GM21526 (cell line): Measurements from ENCODE around the gene MLX.

Experiments
- ATAC-seq: cut with Tn5 transposase; IDR thresholded peaks from one replicate; pipeline ENCODE4 v1.9.1; 2021; ENCODE audit warnings: moderate library complexity; ENCODE audit not compliant: unreplicated experiment, low FRiP score

The MLX gene, protein sequence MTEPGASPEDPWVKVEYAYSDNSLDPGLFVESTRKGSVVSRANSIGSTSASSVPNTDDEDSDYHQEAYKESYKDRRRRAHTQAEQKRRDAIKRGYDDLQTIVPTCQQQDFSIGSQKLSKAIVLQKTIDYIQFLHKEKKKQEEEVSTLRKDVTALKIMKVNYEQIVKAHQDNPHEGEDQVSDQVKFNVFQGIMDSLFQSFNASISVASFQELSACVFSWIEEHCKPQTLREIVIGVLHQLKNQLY

DNA sequence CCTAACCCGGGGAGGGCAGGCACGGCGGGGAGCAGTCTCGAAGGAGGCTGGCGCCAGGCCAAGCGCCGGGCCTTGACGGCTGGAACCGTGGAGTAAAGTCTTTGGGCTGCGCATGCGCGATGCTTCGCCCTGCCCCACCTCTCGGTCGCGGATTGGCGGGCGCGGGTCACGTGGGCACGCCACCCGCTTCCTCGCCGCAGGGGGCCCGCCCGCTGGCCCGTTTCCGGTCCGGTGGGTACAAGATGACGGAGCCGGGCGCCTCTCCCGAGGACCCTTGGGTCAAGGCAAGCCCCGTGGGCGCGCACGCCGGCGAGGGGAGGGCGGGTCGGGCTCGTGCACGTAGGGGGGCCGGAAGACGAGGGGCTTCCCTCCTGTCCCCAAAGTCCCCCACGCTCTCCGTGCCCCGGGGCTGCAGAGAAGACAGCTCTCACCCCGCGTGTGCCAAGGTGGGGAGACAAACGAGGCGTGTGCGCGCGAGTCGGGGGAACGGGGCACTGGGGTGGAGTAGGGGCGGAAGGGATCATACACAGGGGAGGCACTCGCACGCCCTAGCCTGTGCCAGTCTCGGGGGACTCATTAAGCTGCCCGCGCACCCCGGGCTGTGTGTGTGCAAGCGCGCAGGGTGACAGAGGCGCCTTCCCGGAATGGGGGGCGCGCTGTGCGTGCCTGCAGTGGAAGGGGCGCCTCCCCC, at the start of gene MLX:
Gene MLX (plus strand): TSS at position 218 of the 691 bp plus-strand sequence. CDS start 25 bp downstream, at position 243.
- peak; percentile 41 for ATAC-seq

DNA sequence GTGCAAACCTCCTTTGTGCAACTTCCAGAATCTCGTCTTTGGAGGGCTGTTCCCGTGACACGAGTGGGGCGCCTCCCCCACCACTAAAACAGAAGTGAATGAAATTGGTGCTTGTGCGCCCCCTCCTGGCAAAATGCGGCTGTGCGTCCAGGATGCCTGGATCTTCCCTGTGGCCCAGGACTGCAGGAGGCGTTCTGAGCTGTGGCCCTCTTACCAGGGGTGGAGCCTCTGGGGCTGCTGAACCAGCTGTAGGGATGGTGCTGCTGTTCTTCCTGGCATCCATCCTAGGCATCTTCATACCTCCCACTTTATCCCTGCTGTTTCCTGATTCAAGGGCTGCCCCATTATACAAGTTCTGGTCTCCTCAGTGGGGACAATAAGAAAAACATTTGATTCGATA, 49.4 kb upstream of the MLX start:
- no peak for ATAC-seq

DNA sequence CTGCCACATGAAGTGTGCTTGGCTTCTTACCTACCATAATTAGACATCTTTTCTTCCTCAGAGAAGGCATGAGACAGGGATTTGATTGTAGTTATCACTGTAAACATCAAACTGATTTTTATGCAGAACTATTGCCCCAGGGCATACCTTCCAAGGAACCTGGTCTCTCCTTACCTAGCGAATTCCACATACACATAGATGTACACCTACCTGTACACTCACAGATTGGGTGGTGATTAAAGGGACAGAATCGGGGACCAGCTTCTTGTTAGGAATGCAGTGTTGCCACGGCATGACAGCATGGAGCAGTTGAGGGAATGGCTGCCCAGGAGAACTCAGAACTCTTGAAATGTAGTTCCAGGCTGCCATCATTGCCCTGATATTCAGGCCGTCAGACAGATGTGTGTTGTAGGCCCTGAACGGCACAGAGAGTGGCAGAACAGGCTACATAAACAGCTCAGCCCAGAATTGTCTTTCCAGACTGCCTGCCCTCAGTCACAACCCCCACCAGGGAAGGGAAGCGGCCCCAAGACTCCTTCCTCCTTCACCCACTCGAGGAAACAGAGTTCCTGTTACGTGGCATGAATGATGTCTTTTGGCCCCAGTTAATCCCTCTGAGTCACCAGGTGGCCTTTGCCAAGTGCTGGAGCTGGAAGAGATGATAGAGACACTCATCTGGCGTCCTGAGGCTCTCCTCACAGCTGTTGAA, 48.7 kb upstream of the MLX start:
- no peak for ATAC-seq

DNA sequence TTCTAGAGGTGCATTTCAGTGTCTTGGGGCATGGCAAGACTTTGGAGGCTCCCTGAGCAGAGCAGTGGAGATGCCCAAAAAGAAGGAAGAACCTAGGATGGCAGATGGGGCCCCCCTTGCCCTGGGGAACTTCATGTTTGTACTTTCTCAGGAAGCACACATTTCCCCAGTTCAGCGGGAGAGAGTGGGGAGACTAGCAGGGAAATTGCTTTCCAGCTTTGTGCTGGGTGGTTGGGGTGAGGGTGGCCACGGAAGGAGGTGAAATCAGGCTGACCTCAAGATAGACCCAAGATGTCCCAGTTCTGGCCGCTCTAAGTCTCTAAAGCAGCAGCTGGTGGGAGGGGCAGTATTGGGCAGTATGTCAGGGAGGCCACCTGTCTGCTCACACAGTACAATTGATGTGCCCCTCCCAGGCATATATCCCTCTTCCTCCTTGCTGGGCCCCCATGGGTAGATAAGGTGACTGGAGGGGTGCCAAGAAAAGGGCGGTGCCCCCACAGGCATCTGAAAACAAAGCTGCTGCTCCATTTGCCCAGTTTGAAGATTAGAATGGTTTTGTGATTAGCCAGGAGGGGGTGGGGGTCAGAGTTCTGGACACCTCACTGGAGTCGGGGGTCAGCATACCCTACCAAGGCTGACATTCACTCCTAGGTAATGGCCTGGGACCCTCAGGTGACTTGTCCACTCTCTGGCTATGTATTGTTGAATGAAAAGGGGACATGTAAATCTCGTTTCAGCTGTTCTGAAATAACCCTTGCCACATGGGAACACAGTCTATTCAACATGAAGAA, 48.0 kb upstream of the MLX start:
- ATAC-seq, result no peak

DNA sequence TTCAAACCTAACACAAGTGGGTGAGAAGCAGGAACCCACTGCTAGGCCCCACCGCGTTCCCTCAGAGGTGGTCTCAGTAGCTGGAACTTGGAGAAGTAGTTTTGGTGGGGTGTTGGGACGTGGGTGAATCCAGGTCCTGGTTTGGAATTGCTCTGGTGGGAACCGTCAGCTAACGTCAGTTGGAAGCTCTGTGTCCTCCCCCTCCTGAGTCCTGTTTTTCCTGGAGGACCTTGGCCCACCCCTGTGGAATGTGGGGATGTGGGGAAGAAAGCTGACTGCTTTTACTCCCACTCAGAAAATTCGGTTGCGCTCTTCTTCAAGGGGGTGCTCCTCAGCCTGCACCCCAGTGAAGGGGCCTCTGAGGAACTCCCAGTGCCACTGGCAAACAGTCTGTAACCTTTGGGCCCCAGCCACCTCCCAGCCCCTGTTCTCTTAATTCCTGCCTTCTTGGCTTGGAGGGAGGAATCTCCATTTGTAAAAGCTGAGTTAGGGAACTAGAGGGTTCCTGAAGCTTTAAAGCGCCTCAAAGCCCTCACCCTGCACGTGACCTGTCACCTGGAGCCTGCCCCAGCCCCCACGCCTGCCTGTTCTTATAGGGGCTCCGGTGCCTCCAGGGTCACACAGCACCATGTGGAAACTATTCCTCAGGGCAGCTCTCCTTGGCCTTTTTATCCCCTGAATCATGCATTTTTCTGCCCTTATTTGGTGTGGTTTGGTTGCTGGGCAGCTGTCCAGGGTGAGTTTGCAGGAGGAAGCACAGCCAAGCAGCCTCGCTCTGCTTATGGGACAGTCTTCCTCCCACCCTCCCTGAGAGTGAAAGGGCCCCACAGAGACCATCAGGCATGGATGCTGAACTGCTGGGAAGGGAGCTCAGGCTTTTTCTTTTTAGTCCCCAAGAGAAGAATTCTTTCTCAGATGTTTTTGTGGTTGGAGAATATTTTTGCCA, 47.1 kb upstream of the MLX start:
- no peak for ATAC-seq

DNA sequence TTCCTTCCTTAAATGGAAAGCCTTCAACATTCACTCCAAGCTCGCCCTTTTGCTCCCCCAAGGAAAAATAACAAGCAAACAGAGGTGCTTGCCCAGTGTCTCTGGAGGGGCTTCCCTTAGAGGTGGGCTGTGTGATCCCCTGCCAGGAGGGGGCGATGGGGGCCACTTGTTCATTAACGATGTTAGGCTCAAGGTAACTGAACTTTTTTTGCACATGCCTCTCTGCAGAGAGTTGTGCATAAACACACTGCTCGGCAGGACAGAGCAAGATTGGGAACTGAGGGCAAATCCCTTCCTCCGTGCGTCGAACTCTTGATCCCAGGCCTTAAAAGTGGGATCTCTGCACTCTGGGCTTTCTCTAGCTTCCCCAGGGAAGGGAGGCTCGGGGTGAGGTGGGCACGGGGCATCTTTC, 46.4 kb upstream of the MLX start:
- no peak for ATAC-seq

DNA sequence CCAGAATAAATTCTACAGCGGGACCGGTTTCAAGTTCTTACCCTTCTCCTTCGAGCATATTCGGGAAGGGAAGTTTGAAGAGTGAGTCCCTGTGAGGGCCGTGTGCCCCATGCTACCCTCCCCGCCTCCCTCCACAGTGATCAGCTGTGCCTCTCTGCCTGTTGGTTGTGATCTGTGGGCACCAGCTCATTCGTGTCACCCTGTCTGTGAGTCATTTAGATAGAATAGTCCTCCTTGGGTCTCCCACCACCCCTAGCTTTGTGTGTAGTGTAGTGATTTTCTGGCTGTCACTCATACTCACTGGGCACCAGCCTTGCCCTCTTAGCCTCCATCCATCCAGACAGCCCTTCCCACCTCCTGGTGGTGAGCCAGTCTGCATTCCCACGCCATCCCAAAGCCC, 45.9 kb upstream of the MLX start:
- ATAC-seq, result no peak

DNA sequence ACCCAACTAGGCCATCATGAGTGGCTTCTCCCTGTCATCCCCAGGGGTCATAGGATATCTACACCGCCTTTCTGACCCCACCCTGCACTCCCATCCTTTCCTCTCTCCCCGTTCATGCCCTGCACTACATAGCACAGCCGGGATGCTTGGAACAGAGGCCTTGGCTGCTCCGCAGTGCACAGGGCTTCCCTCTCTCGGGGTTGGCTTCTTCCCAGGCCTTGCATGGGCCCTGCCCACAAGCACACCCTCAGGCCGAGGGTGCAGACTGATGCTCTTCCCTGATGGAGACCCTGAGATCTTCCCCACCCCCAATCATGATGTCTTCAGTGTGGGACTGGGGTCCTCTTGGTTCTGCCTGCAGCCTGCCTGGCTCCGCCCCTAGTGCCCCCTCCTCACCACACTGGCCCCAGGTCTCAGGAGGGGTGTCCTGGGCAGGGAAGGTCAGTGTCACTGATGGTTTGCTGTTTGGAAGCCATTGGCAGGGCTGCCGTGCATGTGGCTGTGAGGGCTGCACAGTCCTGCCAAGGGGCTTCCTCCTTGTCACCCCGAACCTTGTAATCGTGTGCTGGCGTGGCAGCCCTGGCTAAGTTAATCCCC, 45.1 kb upstream of the MLX start:
- ATAC-seq, result no peak

DNA sequence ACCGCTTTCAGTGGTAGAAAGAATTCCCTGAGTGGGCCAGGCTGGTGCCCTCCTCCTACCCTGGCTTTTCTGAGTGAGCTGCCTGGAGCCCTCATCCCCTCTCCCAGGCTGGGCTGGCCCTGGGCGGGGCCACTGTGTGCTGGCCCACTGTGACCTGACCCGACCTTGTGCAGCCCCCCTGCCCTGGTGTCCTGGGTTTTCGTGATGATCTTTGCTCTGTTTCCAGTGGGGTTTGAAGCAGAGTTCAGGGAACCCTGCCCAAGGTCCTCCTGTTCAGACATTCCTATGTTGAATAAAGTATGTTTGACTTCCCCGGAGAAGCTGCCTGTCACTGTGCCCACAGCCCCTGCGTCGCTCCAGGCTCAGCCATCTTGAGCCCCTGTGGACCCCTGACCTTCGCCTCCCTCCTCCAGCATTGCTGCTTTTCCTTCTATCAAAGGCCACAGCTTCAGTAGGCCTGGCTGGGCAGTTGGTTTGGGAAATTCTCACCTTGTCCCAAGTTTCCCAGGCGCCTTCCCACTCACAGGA, 44.6 kb upstream of the MLX start:
- ATAC-seq, result no peak

DNA sequence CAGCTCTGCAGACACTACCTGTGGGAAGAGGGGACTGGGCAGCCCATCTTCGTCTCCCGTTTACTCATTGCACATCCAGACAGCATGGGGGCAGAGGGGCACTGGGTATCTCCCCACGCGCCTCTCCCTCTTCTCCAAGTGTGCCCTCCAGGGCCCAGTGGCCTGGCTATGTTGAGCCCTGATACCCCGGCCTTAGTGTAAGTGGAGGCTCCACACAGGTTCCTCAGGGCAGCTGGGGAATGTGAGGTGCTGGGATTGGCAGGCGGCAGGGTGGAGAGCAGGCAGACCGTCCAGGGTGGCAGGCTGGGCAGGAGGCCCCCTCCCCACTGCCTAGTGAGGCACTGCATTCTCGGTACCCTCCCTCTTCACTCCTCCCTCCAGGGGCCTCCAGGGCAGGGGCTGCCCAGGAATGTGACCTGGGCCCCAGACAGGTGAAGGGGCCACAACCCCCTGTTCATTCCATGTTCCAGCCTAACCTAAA, 44.1 kb upstream of the MLX start:
- ATAC-seq, result no peak

DNA sequence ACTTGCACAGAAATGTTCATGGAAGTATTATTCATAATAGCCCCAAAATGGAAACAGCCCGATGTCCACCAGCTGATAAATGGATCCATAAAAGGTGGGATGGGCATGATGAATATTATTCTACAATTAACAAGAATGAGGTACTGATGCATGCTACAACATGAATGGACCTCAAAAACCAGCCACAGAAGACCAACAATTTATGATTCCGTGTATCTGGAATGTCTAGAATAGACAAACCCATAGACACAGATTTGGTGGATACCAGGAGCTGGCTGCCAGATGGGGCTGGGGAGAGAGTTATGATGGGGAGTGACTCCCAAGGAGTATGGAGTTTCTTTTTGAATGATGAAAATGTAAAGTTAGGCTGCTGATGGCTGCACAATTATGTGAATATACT, 41.7 kb upstream of the MLX start:
- no peak for ATAC-seq

DNA sequence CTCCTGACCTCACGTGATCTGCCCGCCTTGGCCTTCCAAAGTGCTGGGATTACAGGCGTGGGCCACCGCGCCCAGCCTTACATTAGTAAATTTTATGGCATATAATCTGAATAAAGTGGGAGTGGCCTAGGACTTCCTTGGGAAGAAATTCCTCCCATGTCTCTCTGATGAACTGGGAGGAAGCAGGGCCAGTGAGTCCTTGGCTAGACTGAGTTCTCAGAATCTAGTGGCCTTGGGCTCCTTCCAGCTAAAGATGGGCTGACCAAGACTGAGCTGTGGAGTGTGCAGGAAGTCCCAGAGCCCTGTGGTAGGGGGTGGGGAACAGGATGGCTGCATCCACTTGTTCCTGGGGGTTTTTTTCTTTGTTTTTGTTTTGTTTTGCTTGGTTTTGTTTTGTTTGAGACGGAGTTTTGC, 40.9 kb upstream of the MLX start:
- no peak for ATAC-seq

DNA sequence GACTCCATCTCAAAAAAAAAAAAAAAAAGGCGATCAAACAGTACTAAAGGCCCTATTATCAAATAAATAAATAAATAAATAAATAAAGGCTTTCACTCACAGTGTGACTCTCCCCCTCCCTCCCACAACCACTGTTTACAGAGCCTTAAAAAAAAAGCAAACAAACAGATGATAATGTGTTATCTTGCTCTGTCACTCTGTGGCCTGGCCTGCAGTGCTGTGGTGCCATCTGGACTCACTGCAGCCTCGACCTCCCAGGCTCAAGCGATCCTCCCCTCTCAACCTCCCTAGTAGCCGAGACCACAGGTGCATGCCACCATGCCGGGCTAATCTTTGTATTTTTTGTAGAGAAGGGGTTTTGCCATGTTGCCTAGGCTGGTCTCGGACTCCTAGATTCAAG, 39.0 kb upstream of the MLX start:
- ATAC-seq, result no peak

DNA sequence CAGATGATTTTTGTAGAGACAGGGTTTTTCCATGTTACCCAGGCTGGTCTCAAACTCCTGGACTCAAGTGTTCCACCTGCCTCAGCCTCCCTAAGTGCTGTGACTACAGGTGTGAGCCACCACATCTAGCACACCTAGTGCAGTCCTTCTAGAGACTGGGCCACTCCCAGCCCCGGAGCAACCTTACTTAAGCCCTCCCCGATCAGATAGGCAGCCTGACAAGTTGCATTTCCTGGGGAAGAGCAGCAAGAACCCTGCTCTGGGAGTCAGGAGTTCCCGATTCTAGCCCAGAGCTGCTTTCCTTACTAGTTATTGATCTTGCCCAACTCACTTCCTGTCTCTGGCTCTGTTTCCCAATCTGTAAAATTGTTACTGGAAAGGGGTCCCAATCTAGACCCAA, 37.8 kb upstream of the MLX start:
- no peak for ATAC-seq

DNA sequence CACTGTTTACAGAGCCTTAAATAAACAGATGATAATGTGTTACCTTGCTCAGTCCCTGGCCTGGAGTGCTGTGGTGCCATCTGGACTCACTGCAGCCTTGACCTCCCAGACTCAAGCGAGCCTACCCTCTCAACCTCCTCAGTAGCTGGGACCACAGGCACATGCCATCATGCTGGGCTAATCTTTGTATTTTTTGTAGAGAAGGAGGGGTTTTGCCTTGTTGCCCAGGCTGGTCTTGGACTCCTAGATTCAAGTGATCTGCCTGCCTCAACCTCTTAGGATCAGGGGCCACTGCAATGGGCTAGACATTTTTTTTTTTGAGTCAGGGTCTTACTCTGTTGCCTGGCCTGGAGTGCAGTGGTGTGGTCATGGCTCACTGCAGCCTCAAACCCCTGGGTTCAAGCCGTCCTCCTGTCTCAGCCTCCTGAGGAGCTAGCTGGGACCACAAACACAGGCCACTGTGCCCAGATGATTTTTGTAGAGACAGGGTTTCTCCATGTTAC, 35.9 kb upstream of the MLX start:
- ATAC-seq, result no peak

DNA sequence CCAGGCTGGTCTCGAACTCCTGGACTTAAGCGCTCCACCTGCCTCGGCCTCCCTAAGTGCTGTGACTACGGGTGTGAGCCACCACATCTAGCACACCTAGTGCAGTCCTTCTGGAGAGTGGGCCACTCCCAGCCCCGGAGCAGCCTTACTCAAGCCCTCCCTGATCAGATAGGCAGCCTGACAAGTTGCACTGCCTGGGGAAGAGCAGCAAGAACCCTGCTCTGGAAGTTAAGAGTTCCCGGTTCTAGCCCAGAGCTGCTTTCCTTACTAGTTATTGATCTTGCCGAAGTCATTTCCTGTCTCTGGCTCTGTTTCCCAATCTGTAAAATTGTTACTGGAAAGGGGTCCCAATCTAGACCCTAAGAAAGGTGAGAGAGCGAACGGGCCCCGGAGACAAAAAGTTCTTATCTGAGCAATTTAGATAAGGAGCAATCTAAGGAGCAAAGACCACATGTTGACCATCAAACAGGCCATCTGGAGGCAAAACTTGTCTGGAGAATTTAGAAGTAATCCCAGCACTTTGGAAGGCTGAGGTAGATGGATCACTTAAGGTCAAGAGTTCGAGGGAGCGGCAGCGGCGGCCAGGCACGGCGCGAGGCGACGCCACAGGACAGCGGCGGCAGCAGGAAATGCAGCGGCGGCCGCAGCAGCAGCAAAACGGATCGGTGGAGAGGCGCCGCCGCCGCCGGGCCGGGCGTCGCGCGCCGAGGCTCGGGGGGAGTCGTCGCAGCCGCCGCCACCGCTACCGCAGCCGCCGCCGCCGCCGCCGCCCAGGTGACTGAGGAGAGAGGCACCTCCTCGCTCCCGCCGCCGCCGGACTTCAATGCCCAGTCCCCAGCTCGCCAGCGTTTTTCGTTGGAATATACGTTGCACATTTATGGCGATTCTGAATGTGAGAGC, 35.2 kb upstream of the MLX start:
- ATAC-seq, result no peak

DNA sequence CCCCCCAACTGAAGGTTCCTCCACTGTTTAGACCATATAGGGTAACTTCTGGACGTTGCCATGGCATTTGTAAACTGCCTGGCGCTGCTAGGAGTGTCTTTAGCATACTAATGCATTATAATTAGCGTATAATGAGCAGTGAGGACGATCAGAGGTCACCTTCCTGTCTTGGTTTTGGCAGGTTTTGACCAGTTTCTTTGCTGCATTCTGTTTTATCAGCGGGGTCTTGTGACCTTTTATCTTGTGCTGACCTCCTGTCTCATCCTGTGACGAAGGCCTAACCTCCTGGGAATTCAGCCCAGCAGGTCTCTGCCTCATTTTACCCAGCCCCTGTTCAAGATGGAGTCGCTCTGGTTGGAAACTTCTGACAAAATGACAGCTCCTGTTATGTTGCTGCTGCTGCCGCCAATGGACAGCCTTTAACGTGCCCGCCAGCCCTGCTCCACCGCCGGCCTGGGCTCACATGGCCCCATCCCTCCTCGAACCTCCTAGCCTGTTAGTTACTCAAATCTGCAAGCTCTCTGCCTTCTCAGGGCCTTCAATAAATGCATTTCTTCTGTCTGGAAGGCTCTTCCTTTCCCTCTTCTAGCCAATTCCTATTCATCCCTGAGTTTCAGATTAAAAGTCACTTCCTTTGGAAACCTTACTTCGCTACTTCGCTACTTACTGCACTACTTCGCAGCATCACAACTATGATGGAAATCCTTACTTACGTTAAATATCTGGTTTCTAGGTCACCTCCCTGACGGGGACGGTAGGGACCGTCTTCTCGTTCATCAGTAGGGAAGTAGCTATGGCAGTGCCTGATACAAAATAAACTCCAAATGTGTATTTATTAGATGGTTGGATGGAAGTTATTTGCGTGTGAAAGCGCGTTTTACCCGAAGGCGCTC, 31.5 kb upstream of the MLX start:
- no peak for ATAC-seq
